NOMO-1 treated with DMSO at 0.1 percent for 48 hours (cell line): ENCODE results near the gene HS3ST5.

Experiments
- DNase-seq: peaks from one replicate; lab custom pipeline; 2025; ENCODE audit not compliant: unreplicated experiment; lab: John Stamatoyannopoulos, UW

The HS3ST5 gene

DNA sequence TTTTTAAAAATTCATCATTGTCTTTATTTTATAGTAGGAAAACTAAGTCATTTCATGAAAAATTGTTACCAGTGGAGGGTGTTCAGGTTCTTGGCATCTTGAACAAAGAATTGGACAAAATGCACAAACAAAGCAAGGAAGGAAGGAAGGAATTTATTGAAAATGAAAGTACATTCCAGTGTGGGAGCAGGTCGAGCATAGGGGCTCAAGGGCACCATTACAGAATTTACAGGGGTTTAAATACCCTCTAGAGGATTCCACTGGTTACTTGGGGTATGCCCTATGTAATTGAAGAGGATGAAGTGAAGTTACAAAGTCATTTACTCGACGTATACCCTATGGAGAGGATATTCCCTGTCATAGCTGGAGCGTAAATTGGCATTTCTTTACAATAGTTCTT, 334.5 kb downstream of the HS3ST5 start:
- DNase-seq, result no peak

GRCh38 chr6:114007516-114007915, 335.3 kb downstream of the HS3ST5 start:
- DNase-seq, result no peak
